ENCODE data around the gene CXCL17. TPM values are rescaled to one million over a fixed set of nuclear protein-coding genes. Genes with fewer than 3 reads are reported as not detected.
A peak's percentile ranks its signal among the peaks of the same experiment; 100 is the strongest.

Gene CXCL17
- total RNA-seq, 1 donor from 2014 or later, result not detected

DNA sequence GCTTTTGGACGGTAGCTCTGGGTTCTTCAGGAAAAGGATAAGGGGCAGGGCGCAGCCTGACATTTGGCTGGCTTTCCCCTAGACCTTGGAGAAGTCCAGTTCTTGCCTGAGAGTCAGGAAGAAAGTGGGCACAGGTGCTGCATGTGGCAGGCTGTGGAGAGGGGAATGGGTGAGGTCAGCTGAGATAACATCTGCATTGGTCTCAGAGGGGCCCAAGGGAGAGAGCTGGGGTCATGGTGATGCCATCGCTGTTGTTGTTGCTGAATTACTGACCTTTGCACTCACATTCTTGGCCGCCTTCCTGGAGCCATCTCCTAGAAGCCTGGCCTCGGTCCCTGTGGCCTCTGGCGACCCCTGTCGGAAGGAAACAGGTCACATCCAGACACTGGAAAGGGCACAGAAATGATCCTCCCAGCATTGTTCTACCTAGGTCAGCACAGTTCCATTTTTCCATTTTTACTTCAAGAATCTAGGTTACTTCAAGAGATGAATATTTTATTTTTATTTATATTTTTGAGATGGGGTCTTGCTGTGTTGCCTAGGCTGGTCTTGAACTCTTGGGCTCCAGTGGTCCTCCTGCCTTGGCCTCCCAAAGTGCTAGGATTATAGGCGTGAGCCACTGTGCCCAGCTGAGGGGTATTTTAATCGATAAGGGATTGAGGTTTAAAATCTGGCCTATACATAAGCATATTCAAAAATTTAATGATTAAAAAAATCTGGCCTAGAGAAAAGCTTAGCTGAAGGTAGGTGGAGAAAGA, 9.1 kb downstream of the CXCL17 start:
- Mint-ChIP-seq H3K36me3 (ENCODE audit: low read depth, unreplicated experiment) (no peaks in the 10 kb centered on the region), H3K9me3 (ENCODE audit: unreplicated experiment) (no peaks in the 10 kb centered on the region), H3K27ac (ENCODE audit: unreplicated experiment) (no peak overlapping the region), H3K27me3 (ENCODE audit: low read depth, unreplicated experiment) (no peaks in the 10 kb centered on the region), H3K4me3 (ENCODE audit: unreplicated experiment) (no peak overlapping the region), H3K4me1 (ENCODE audit: low read depth, unreplicated experiment) (no peaks in the 10 kb centered on the region)
- DNase-seq (ENCODE audit: low read depth) (no peak), FAIRE-seq (no peak)
- H3K27me3 ChIP-seq (ENCODE audit: insufficient read depth, low read length), result no peaks in the 10 kb centered on the region
- no peak overlapping the region for H3K27ac ChIP-seq (ENCODE audit: low read depth, low read length)
- H3K4me1 ChIP-seq (ENCODE audit: insufficient read depth, low read length), result no peaks in the 10 kb centered on the region
- H3K4me3 ChIP-seq (ENCODE audit: insufficient read depth, low read depth, low read length), result no peak overlapping the region
- no peaks in the 10 kb centered on the region for H3K9me3 ChIP-seq (ENCODE audit: insufficient read depth, low read depth, low read length)
- H3K9ac ChIP-seq (ENCODE audit: low read length), result no peak overlapping the region
- H3K36me3 ChIP-seq (ENCODE audit: insufficient read depth, low read length), result no peaks in the 10 kb centered on the region
- H3K4me2 ChIP-seq (ENCODE audit: low read length), result no peak overlapping the region
- no peak overlapping the region for H2AFZ ChIP-seq (ENCODE audit: low read depth, low read length)
- no peaks in the 10 kb centered on the region for H4K20me1 ChIP-seq (ENCODE audit: insufficient read depth, low read length)
- no peaks in the 10 kb centered on the region for H3K79me2 ChIP-seq (ENCODE audit: insufficient read depth, low read length)
- TF ChIP-seq EZH2 (IDR thresholded peaks at IDR 0.05; ENCODE audit: insufficient read depth, low read length), result no peak
- TF ChIP-seq, protein P1, sequence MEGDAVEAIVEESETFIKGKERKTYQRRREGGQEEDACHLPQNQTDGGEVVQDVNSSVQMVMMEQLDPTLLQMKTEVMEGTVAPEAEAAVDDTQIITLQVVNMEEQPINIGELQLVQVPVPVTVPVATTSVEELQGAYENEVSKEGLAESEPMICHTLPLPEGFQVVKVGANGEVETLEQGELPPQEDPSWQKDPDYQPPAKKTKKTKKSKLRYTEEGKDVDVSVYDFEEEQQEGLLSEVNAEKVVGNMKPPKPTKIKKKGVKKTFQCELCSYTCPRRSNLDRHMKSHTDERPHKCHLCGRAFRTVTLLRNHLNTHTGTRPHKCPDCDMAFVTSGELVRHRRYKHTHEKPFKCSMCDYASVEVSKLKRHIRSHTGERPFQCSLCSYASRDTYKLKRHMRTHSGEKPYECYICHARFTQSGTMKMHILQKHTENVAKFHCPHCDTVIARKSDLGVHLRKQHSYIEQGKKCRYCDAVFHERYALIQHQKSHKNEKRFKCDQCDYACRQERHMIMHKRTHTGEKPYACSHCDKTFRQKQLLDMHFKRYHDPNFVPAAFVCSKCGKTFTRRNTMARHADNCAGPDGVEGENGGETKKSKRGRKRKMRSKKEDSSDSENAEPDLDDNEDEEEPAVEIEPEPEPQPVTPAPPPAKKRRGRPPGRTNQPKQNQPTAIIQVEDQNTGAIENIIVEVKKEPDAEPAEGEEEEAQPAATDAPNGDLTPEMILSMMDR (IDR thresholded peaks at IDR 0.05; ENCODE audit: insufficient read depth, low read depth, low read length), result peak; percentile 29

DNA sequence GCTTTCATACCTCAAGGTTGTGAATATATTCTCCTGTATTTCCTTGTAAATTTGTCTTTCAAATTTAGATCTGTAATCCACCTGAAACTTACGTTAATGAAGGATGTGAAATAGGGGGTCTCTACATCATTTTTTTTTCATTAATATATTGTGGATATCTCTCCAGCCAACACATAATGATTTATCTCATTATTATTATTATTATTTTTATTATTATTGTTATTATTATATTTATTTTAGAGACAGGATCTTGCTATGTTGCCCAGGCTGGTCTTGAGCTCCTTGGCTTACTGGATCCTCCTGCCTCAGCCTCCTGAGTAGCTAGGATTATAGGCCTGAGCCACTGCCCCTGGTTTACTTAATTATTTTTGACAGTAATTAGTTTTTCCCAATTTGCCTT, 11.3 kb downstream of the CXCL17 start:
- no peaks in the 10 kb centered on the region for H3K9me3 ChIP-seq (ENCODE audit: insufficient read depth, low read depth, low read length)
- DNase-seq (ENCODE audit: low read depth), result no peak
- H3K27ac ChIP-seq (ENCODE audit: low read depth, low read length), result no peak overlapping the region
- H4K20me1 ChIP-seq (ENCODE audit: insufficient read depth, low read length), result no peaks in the 10 kb centered on the region
- Mint-ChIP-seq H3K9me3 (ENCODE audit: unreplicated experiment) (no peaks in the 10 kb centered on the region), H3K27ac (ENCODE audit: unreplicated experiment) (no peak overlapping the region), H3K36me3 (ENCODE audit: low read depth, unreplicated experiment) (no peaks in the 10 kb centered on the region), H3K4me3 (ENCODE audit: unreplicated experiment) (no peak overlapping the region), H3K4me1 (ENCODE audit: low read depth, unreplicated experiment) (no peaks in the 10 kb centered on the region), H3K27me3 (ENCODE audit: low read depth, unreplicated experiment) (no peaks in the 10 kb centered on the region)
- no peaks in the 10 kb centered on the region for H3K79me2 ChIP-seq (ENCODE audit: insufficient read depth, low read length)
- H3K9ac ChIP-seq (ENCODE audit: low read length), result no peak overlapping the region
- TF ChIP-seq EZH2 (IDR thresholded peaks at IDR 0.05; ENCODE audit: insufficient read depth, low read length), result no peak
- TF ChIP-seq, protein P1 (IDR thresholded peaks at IDR 0.05; ENCODE audit: insufficient read depth, low read depth, low read length), result no peak
- no peaks in the 10 kb centered on the region for H3K36me3 ChIP-seq (ENCODE audit: insufficient read depth, low read length)
- no peak for FAIRE-seq
- no peak overlapping the region for H3K4me2 ChIP-seq (ENCODE audit: low read length)
- H2AFZ ChIP-seq (ENCODE audit: low read depth, low read length), result no peak overlapping the region
- H3K4me3 ChIP-seq (ENCODE audit: insufficient read depth, low read depth, low read length), result no peak overlapping the region
- no peaks in the 10 kb centered on the region for H3K4me1 ChIP-seq (ENCODE audit: insufficient read depth, low read length)
- peaks cover 2% of the 10 kb centered on the region for H3K27me3 ChIP-seq (ENCODE audit: insufficient read depth, low read length)

DNA sequence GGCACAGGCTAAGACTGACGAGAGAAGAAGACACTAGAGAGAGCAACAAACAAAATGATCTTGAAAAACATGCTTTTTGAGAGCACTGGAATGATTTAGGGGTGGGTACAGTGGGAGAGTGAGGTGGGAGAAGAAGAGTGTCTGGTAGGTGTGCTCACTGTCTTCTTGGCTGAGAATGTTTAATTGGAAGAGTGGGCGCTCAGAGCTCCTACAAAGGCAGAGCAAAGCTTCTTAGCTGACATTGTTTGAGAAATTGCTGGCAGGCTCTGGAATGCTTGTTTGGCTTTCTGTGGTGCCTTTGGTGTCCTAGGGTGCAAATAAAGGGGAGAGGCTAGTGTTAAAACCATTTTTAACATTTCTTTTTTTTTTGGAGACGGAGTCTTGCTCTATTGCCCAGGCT, 14.1 kb downstream of the CXCL17 start:
- Mint-ChIP-seq H3K27me3 (ENCODE audit: low read depth, unreplicated experiment) (peaks cover 7% of the 10 kb centered on the region), H3K4me1 (ENCODE audit: low read depth, unreplicated experiment) (no peaks in the 10 kb centered on the region), H3K9me3 (ENCODE audit: unreplicated experiment) (no peaks in the 10 kb centered on the region), H3K27ac (ENCODE audit: unreplicated experiment) (no peak overlapping the region), H3K36me3 (ENCODE audit: low read depth, unreplicated experiment) (peaks cover 3% of the 10 kb centered on the region), H3K4me3 (ENCODE audit: unreplicated experiment) (no peak overlapping the region)
- no peak overlapping the region for H3K4me2 ChIP-seq (ENCODE audit: low read length)
- H3K4me1 ChIP-seq (ENCODE audit: insufficient read depth, low read length), result peaks cover 2% of the 10 kb centered on the region
- H3K36me3 ChIP-seq (ENCODE audit: insufficient read depth, low read length), result no peaks in the 10 kb centered on the region
- DNase-seq (ENCODE audit: low read depth) (no peak), FAIRE-seq (no peak)
- H4K20me1 ChIP-seq (ENCODE audit: insufficient read depth, low read length), result no peaks in the 10 kb centered on the region
- TF ChIP-seq EZH2 (IDR thresholded peaks at IDR 0.05; ENCODE audit: insufficient read depth, low read length), result no peak
- TF ChIP-seq, protein P1 (IDR thresholded peaks at IDR 0.05; ENCODE audit: insufficient read depth, low read depth, low read length), result no peak
- H3K79me2 ChIP-seq (ENCODE audit: insufficient read depth, low read length), result no peaks in the 10 kb centered on the region
- no peak overlapping the region for H3K4me3 ChIP-seq (ENCODE audit: insufficient read depth, low read depth, low read length)
- H3K9ac ChIP-seq (ENCODE audit: low read length), result no peak overlapping the region
- H3K27ac ChIP-seq (ENCODE audit: low read depth, low read length), result no peak overlapping the region
- H3K9me3 ChIP-seq (ENCODE audit: insufficient read depth, low read depth, low read length), result peaks cover 6% of the 10 kb centered on the region
- H2AFZ ChIP-seq (ENCODE audit: low read depth, low read length), result no peak overlapping the region
- peaks cover 2% of the 10 kb centered on the region for H3K27me3 ChIP-seq (ENCODE audit: insufficient read depth, low read length)
